ENCODE measurements around the gene PCED1B.

PCED1B gene

DNA sequence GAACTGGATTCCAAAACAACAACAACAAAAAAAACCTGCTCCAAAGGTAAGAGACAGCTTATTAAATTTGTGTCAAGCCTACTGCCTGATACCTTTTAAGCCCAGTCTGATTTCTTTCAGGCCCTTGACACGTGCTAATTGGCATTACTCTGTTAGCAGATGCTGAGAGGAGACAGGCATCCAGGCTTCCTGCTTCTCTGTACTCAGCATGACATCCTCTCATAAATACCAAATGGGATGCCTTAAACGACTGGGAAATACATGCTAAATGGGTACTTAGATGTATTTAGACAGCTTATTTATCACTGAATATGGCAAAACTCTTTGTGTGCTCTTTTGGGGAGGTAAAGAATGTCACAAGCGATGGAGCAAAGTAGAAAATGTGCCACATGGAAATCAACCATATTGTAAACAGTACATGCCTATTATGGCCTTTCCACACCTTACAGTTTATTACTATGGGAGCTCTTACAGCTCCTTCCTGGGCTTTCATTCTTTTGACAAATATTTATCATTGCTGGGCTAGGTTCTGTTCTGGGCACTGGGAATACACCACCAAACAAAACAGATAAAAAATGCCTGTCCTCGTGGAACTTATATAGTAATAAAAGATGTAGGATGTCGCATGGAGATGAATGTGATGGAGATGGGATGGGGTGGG is 11.5 kb upstream of the PCED1B start:
- DNase-seq = no peak

DNA sequence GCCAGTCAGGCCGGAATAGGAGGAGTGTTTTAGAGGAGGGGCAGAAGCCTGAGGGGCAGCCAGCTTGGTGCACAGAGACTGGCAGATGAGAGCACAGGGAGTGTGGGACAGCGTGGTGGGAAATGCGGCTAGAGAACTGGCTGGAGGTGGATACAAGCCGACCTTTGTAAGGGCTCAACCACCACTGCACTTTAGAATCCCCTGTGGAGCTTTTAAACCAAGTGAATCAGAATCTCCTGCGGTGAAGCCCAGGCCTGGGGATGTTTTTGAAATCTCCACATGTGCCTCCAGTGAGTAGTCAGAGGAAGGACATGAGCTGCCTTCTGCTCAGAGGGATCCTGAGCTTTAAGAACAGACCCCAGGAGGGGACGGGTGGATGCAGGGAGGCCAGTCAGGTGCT is 10.9 kb upstream of the PCED1B start:
- no peak for DNase-seq

DNA sequence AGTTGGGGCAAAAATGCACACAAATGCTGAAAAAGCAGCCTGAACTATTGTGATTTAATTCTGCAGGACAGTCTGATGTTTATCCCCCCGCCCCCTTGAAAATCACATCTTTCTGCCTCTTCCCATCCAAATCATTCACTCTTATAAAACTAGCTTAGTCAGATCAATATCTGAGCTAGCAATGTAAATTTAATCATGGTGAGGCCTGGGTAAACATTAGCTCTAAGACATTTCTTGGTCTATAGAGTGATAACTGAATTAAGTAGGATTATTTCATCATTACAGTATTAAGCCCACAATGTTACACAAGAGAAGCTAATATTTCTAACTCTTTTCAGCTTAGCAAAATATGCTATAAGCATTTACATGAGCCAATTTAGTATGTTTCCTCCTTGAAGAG is 9.1 kb upstream of the PCED1B start:
- DNase-seq = no peak

DNA sequence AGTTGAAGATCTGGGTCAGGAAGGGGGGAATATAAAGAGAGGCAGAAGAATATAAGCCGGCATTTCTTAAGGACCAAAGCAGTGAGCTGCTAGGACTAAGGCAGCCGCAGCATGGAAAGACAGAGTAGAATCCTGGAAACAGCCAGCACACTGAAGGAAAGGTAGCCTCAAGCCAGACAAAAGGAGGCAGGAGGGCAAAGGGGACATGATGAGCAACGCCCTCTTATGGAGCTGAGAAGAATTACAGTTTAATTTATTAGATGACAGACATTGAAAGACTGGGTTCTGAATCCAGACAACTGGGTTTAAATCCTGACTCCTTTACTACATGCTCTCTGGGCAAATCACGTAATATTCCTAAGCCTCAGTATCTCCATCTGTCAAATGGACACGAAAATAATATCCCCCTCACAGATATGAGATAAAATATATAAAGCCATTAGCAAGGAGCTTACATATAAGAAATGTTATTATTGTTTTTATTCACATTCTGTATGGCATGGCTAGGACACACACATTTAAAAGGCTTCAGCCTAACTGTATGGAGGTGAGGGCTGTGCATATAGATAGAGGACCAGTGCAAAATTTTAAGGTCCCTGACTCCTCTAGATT is 8.1 kb upstream of the PCED1B start:
- no peak for DNase-seq

DNA sequence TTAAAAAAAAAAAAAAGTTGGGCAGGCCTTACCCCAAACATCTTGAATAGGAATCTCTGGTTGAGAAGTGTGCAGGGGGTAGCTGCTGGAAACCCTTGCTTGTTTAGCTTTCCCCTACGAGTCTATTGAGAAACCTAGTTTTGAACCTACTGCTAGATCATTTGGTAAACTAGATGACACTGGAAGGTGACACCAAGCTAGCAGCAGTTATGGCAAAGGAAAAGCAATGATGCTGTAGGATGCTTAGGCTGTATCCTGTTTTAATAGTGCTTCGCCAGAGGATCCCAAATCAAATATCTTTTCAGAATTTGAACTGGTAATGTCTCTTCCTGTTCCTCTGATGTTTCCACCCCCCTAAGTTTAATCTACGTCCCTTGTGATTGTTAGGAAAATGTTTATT is 5.5 kb upstream of the PCED1B start:
- no peak for DNase-seq

DNA sequence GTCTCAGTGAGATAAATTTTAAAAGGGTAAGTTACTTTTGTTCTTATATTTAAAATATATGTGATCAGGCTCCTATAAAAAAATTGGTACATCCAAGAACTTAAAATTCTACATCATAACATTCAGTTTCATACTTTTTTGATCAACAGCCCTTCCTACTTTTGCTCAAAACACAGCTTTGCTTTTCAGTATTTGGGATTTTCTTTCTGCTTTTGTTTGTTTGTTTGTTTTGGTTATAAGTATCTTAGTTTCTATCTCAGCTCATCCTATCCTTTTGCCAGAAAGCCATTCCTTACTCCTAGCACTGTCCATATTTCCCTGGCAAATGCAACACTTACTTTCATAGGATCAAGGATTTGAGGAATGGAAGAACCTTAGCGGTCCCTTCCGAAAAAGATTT is 4.7 kb upstream of the PCED1B start:
- DNase-seq = no peak

DNA sequence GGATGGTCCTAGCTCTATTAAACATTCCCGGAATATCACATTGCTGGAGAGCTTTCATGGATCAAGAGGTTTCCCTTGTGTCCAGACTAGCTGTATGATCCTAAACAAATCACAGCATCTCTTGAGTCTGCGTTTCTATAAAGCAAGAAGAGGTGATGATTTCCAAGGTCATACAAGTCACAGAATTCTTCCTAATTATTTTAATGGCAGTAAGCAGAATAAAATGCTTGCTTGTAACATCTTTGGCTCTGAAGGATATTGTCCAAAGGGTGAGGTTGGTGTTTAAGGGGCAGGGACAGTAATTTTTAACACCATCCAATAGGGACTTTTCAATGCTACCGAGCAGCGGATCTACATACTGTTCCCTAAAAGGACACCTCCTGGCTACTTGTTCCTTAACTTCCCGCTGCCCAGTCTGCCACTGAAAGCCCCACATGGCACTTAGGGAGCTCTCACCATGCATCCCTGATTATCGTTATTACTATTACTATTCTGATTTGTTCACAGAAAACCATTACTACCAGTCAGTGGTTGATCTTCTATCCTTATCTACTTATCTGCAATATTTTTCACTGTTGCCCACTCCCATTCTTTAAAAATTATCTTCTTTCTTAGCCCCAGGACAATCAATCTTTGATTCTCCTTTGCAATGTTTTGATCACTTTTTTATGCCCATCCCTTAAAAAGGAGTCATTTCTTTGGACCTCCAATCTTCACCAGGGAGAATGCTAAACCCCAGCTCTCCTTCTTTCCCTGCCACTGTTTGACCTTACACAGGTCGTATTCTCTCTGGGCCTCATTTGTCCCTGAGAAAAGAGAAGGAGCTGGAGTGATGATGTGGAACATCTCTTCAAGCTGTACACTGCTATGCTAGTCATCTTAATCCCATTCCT is 4.0 kb upstream of the PCED1B start:
- no peak for DNase-seq

DNA sequence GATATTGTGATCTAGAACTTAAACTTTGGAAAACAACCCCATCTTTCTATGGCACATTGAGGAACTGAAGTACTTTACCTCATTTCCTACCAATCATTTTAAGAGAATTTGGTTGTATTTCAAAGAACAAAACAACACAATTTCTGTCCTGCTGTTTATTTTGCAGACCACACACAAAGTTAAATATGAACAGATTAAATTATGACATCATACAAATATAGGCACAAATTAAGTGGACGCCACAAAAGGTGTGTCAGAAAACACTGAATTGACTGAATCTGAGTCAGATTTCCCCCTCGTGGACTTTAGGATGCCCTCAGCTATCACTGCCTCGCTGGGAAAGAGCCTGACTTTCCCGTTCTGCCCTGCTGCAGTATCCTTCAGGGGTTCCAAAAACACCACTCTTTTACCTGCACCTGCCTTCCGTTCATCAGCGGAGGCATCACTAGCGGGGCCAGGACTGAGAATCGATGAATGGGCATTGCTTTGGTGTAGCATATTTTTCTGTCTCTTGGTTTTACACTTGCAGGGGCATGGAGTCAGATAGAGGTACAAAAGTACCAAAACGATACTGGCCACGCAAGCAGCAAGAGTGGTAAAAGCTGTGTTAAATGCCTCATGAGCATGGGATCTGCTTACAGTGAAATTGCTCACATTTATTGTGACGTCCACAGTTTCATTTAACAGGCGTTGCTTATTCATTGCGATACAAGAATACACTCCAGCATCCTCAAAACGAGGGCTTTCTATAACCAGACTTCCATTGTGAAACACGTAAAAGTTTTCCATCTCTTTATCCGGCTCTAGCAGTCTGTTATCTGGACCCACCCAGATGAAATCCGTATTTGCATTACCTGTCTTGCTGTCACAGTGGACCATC is 2.0 kb upstream of the PCED1B start:
- no peak for DNase-seq

DNA sequence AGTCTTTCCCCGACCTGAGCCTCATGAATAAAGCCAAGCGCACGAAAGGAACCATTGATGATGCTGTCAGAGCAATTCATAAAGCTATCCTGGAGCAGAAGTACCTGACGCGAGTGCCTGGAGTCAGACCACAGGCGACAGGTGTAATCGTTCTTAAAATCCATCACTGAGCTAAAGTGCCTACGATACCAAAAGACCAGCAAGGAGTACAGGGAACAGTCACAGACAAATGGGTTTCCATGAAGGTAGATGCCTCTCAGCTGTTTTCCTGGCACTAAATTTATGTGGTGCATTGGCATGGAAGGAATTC is 1.4 kb upstream of the PCED1B start:
- DNase-seq = no peak

DNA sequence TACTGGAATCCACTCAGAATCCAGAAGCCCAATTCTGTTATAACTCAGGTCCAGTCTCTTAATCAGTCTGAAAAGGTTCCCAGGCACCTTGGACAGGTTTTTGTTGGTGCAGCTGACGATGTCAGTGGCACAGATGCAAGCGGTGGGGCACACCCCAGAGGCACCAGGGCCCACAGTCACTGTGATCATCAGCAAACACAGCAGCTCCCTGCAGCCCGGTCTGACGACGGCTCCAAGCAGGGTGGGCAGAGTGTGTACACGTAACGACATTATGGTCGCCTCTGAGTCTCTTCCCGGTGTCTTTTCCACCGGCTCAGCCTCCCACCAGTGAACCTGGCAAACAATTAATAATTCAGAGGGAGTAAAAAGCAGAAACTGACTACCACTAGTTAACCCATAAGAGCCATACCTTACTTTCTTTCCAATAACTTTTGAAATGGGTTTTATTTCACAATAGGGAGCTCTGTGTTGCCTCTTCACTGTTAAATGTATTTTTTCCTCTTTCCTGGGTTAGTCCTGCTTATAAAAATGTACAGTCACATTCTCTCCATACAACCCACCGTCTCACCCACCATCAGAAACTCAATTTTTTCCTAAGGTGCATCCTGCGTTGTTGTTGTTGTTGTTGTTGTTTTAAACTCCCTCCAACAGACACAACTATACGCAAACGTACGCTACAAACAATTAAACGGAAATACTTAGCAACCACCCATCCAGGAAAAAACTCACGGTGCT is 521 bp upstream of the PCED1B start:
- no peak for DNase-seq

DNA sequence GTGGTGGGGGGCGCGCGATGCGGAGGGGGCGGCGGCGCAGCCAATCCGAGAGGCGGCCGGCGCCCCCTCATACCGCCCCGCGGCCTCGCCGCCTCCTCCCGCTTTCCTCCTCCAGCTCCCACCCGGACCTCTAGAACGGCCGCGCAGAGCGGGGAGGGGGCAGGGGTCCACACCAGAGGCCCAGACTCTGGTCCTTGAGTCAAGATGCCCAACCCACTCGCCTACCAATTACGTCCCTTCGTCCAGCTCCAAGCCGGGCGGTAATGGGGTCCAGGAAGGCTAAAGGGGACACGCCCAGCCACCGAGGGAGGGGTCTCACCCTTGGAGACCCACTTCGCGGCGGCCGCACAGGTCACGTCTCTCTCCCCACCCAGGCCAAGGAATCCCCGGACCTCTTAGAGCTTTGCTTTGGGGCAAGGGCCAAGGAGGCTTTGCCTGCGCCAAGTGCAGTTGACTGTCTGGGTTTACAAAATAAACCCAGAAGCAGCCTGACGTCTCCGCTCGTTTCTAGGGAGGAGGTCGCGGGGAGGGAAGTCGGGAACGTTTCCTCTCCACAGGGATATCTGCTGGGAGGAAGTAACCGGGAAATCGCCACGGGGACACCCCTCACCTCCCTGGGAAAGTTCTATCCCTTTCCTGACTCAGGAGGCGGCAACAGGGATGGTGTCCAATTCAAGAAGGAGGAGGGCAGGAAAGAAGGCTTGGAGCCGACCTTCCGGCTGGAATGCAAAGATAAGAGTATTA is 732 bp downstream of the PCED1B start:
- DNase-seq = peak; percentile 58

DNA sequence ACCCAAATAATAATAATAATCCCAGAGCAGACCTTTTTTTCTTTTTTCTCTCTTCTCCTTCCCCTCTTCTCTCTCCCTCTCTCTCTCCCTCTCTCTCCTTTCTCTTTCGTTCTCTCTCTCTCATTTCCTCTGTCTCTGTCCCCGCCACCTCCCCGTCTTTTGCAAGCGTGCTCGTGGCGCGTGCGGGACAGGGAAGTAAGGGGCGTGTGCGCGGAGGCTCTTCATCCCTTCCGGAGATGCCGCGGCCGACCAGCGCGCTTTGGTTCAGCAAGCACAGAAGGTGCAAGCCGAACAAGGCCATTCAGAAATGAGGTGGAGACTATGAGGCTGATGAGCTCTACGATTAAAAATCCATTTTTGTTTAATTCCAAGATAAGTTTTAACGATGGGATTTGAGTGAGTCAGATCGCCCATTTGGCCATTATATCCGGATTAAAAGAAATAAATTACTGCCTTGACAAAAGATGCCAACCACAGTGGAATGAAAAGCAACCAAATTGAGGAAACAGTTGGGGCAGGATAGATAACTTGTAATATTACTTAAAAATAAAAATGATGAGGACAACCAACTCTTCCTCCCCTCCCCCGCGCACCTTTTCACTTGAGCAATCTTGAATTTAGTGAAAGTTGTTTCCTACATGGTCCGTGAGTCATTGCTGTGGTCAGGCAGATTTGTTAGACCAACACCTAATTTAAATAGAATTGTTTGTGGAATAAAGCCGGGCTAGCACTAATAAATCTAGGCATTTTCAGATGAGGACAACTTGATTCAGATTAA is 1.5 kb downstream of the PCED1B start:
- no peak for DNase-seq

DNA sequence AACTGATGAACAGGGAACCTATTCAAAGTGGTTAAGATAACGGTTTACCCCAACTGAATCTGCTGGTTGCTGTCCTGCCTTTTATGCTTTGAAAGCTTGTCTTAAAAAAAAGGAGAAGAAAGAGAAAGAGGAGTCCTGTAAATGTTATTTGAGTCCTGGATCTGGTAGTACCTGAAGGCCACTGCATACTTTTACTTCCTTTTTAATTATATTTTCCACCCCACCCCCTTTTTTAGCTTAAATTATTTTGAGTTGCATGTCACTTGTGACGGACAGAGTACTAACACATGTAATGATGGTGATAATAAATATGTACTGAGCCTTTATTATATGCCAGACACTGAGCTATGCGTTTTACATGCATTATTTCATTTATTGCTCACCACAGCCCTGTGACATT is 2.9 kb downstream of the PCED1B start:
- no peak for DNase-seq

DNA sequence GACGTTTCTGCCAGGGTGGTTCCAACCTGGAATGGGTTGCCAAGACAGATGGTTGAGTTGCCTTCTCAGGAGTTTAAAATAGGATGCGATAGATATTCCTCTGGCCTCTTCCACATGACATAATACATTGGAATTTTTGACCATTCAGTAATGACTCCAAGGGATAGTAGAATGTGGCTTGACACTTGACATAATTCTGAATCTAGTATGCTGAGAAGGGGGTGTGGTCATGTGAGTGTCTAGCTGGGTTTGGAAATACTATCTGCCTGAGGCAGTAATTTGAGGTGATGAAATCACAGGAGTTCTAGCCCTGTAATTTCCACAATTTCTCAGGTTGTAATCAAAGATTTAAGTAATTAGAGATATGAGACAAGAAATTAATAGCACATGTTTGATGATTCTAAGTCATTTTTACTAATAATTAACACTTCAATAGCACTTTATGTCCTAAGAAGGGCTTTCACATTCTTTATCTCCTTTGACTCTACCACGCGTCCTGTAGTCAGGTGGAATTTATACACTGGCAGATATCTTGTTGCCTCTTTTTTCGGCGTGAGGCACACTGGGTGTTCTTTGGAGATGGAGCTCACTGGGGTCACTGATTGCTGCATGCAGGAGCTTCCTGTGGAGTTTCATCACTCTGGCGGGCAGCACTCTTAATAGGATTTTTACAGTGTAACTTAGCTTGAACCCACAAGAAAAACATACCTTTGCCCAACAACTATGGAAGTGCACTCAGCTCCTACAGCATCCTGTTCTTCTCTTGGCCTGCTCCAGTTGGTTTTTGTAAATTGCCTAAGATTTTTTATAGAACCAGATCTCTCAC is 3.6 kb downstream of the PCED1B start:
- DNase-seq = no peak

DNA sequence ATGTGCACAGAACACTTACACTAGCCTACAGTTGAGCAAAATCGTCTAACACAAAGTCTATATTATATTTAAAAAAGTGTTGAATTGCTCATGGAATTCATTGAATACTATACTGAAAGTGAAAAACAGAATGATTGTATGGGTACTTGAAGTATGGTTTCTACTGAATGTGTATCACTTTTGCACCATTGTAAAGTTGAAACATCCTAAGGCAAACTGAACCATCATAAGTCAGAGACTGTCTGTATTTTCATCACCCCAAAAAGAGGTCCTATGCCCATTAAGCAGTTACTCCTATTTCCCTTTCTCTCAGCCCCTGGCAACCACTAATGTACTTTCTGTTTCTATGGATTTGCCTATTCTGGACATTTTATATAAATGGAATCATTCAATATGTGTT is 4.8 kb downstream of the PCED1B start:
- DNase-seq = no peak

DNA sequence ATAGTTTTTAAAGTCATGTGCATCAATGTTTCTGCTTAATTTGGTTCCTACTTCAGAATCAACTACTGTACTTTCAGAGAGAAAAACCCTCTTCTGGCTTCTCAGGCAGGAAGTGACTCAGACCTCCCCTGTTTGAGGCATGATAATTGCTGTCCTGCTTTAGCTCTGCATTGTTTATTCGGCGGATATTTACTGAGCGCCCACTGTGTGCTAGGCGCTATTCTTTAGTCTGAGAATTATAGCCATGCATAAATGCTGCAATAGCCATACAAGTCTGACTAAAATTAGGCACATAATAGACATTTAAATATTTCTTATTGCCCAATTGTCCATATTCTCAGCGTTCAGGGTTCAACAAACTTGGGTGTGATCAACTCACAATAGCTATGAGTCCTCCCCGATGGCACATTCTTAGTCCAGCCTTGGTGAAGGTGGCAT is 6.4 kb downstream of the PCED1B start:
- DNase-seq = no peak

DNA sequence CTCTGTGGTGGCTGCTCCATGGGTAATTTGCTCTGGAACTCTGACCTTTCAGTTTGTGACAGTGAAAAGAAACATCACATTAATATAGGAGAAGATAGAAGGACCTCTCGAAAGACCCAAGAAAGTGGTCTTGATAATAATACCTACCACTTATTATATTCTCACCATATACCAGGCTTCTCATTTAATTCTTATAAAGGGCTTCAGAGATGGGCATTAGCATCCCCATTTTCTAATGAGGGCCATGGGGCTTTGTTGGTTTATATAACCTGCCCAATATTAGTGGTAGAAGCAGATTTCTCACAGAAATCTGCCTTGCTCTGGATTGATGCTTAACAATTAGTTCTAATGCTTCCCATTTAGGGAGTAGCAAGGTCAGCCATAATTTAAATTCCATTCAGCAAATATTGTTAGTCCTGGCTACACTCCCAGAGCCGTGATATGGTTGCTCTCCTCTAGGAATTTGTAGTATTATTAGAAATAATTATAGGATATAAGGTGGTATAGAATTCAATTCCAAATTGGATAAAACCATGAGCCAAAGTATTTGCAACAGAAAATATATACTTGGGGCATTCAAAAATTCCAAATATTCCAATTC is 7.8 kb downstream of the PCED1B start:
- no peak for DNase-seq

DNA sequence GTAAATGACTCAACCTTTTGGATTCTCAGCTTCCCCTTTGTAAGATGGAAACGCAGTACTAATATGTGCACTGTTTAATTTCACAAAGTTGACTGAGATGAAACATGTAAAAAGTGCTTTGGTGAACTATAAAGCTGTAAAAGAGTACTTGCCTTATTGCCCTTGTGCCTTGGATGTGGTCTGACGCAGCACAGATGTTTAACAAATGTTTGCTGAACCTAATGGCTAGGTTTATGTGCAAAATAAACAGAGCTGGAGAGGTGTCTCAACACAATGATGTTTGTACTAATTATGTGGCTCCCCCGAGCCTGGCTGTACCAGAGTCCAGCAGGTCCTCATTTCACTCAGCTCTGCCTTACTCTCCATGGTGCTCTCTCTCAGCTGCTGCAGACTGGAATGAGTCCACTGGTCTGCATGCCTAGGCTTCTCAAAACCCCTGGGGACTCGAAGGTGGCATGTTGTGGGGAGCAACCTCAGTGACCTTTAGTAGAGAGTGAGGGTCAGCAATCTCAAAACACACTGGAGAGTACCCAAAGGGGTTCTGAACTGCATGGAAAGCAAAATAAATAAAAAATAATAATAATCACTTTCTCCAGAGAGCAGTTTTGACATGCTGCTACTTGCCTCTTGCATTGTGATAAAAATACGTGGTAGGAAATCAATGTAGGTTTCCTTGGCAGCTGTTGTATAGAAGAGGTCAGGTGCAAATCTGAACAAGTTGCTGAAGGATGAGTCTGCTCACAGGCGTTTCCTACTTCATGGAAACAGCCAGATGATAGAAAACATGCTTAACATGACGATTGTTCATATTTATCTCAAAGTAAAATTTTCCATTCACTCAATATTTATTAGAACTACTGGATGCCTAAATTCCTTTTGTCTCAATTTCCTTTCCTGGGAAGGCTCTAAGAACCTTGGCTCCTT is 8.9 kb downstream of the PCED1B start:
- DNase-seq = no peak
